HG03460 (cell line): ENCODE measurements around the gene CYS1.
"Not testable (repeated sequence)": the region's sequence is repeated elsewhere in the genome, so short reads cannot be mapped to it uniquely, and the experiment has no call there.

Source experiments
- ATAC-seq: cut with Tn5 transposase; IDR thresholded peaks from one replicate; pipeline ENCODE4 v1.9.1; 2021; ENCODE audit not compliant: unreplicated experiment

Gene CYS1

DNA sequence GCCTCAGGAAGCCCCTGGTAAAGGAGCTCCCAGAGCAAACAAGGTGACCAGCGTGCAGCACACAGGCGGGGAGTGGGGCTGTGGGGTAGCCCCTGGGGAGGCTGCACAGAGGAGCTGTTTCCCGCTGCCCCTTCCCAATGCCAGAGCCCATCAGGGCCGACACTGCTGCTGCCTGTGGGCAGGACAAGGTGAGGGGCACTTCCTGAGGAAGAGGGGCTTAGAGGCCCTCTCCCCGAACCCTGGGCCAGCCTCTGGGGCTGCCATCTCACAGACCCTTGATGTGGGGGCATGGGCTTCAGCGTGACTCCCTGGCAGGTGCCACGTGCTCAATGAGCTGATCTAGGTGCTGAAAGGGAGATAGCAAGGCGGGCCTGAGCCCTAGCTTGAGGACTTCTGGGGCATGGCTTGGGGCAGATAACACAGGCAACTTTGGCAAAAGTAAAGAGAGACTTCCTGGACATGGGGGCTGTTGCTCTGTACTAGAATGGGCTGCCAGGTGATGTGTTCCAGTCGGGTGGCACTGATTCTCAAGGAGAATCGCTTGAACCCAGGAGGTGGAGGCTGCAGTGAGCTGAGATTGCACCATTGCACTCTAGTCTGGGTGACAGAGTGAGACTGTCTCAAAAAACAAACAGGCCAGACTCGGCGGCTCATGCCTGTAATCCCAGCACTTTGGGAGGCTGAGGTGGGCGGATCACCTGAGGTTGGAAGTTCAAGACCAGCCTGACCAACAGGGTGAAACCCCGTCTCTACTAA, 46.8 kb downstream of the CYS1 start:
- no peak for ATAC-seq

DNA sequence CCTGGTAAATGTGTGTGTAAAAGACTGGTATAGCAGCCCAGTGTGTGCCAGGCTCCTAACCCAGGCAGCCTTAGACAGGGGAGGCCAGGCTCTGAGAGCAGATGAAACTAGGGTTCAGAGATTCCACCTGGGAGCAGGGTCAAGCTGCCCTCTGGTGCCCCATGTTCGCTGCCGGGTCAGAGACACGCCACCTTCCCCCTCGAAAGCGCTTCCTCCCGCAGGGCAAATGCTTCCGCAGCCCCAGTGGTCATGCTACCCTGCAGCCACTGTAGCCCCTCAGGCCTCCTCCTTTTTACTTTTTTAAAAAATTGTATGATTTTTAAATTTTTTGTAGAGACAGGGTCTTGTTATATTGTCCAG, 47.5 kb downstream of the CYS1 start:
- no peak for ATAC-seq

DNA sequence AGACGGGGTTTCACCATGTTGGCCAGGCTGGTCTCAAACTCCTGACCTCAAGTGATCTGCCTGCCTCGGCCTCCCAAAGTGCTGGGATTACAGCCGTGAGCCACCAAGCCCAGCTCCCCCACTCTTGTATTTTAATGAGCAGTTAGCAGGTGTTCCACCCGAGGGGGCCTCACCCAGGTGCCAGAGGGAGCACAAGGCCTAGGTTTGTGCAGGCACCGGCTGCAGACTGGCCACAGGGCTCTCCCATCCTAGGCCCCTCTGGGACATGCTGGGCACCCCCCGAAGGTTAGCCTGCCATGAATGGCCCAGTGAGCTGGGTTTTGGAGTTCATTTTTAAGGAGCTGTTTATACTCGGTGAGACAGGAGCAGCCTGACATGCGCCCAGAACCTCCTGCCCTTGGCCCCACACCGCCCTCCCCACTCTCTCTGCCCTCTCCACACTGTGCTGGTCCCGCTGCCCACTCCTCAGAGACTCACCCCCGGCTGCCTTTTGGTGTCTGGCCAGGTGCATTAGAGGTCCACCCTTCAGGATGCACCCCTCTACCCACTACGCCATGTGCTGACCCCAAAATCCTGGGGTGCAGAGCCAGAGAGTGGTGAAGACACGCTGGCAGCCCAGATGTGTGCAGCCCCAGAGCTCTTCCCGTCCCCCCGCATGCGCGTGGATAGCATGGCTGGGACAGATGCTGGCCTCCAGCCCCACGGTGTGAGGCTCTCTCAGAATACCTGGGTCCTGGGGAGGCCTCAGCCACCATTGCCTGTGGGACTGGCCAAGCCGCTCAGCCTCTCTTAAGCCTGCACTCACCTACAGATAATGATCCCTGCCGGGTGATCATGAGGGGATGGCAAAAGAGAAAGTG, 48.1 kb downstream of the CYS1 start:
- no peak for ATAC-seq

DNA sequence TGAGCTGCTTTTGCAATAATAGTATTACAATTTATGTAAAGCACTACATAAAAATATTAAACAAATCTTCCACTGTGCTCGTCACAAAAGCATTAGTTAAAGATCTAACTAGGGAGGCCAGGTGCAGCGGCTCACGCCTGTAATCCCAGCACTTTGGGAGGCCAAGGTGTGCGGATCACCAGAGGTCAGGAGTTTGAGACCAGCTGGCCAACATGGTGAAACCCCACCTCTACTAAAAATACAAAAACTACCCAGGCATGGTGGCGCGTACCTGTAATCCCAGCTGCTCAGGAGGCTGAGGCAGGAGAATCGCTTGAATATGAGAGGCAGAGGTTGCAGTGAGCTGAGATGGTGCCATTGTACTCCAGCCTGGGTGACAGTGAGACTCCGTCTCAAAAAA, 49.4 kb downstream of the CYS1 start:
- not testable (repeated sequence) for ATAC-seq

DNA sequence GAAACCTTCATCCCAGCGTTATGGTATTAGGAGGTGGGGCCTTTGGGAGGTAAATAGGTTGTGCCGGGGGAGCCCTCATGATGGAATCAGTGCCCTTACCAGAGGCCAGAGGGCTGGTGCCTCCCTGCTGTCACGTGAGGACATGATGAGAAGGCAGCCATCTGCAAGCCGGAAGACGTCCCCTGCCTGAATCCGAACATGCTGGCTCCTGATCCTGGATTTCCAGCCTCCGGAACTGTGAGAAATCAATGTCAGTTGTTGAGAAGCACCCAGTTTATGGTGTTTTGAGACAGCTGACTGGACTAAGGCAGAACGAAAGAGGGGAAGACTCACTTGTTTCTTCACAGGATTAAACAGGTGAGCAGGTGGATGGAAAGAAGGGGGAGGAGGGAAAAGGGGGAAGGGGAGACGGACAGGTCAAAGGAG, 49.9 kb downstream of the CYS1 start:
- ATAC-seq, result no peak

DNA sequence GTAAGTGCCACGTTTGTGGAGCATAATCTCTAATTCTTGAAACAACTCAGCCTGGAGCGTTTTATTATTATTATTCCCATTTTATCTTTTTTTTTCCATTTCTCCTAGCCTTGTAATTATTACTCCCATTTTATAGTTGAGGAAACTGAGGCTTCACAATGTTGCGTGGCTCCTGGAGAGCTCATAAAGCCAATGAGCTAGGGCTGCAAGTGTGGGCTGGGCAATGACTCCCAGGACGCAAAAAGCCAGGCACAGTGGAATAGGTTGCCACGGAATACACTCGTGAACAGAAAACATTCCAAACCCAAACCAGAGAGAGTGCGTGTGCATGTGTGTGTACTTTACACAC, 50.4 kb downstream of the CYS1 start:
- no peak for ATAC-seq

GRCh38 chr2:10028988-10029874, 51.0 kb downstream of the CYS1 start:
- ATAC-seq, result peak; percentile 79

- ATAC-seq, result no peak
Observed at GRCh38 chr2:10028407-10028987, 51.7 kb downstream of the CYS1 start.

DNA sequence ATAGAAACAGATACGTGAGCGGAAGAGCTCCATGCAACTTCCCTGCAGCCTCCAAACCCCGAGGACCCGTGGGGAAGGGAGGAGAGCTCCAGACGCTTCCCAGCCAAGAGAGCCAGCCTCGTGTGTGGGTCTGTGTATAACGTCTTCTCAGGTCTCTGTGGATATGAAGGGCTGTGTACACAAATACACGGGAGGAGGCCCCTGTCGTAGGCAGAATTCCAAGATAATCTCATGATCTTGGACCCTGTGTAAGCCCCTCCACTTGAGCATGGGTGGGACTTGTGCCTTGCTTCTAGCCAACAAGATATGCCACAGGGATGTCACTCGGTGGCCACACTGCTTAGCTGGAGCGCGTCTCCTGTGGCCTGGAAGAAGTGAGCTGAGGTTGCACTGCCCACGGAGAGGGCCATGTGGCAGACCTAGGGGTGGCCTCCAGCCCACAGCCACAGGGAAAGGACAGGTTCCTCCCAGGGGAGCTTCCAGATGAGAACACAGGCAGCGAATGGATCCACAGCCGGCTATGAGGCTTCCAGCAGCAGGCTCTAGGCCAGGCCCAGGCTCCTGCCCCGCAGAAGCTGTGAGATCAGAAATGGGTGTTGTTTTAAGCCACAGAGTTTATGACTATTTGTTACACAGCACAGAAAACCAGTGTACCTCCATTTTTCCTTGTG, 52.4 kb downstream of the CYS1 start:
- ATAC-seq, result no peak

DNA sequence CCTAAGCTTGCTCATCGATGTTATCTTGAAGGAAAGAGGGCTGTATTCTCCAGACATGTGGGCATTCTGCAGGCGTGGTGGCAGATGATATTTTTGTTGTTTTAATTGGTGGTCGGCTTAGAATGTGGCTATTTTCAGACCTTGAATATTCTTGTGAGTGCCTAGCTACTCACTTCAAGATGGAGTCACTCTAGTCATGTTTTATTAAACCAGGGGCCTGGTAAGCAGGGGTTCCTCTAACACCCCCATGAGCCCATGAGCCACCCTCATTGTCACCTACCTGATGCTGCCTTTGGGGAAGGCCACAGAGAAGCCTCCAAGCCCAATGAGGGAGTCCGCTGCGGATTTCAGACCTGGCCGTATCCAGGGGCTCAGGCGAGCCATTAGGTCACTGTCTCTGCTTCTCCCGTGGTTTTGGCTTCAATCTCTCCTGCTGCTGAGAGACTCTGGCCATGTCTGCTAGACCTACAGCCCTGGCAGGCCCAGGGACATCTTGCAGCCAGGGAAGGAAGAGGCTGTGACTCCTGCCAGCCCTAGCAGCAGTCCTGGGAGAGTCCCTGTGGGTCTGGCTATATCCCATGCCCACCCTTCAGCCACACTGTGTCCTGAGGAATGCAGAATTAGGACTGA, 53.2 kb downstream of the CYS1 start:
- ATAC-seq, result no peak

- no peak for ATAC-seq
Observed at GRCh38 chr2:10022966-10023662, 57.1 kb downstream of the CYS1 start.

DNA sequence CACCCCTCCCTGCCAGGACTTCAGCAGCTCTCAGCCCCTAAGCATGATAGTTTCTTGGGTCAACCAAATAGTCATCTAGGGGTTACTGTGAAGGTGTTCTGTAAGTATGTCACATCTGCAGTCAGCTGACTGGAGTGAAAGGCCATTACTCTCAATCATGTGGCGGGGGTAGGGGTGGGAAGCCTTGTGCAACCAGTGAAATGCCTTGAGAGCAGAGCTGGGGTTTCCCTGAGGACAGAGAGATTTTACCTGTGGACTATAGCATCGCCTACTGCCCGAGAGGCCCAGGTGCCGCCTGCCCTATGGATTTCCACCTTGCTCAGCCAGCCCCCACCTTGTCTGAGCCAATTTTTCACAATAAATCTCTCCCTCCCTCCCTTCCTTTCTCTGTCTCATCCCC, 57.8 kb downstream of the CYS1 start:
- ATAC-seq, result no peak

GRCh38 chr2:10022041-10022421, 58.2 kb downstream of the CYS1 start:
- no peak for ATAC-seq

DNA sequence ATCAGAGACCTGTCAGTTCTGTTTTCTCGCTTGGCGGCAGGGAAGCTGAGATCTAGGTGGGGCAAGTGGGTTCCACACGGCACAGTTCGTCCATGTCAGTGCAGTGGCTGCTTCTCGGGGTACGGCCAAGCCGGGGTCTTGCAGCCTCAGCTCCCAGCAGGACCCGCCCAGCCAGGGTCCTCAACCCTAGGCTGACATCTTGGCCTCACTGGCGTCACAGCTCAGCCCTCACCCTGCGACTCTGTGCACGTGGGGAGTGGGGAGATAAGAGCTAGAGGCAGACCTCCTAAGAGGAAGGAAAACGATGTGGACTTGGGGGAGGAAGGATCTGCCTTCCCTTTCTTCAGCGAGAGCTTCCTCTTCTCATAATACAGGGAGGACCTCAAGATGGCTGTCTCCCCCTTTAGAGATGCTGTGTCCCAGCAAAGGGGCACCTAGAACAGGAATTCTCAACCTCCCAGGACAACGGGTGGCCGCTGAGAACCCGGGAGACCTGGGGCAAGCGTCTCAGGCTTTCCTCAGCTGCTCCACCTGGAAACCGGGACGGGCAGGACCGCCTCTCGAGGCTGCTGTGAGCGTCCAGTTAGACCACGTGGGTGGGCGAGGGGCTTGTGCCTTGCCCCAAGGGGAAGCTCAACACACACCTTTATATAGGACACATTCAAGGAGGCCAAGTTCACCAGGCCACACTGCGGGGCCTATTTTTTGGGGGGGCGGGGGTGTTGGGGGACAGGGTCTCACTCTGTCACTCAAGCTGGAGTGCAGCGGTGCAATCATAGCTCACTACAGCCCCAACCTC, 60.4 kb downstream of the CYS1 start:
- ATAC-seq, result no peak

GRCh38 chr2:10019174-10019573, 61.0 kb downstream of the CYS1 start:
- no peak for ATAC-seq

DNA sequence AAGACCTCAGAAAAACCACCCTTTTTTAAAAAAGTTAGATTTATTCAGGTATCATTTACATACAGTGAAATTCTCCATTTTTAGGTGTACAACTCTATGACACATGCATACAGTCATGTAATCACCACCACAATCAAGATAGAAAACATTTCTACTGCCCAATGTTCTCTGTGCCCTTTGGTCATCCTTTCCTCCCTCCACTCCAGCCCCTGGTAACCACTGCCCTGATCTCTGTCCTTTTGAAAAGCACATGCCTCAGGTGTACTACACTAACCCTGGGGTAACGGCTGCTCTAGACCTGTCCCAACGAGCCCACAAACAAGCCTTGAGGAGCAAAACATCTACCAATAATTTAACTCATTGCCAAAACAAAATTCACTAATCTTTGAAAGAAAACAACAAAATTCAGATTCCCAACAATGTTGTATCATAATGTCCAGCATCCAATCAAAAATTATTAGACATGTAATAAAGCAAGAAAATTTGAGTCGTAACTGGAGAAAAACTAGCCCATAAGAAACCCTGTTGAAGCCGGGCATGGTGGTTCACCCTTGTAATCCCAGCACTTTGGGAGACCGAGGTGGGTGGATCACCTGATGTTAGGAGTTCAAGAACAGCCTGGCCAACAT, 62.8 kb downstream of the CYS1 start:
- ATAC-seq, result no peak

GRCh38 chr2:10016802-10017258, 63.4 kb downstream of the CYS1 start:
- no peak for ATAC-seq
